GF-D8 (cell line): ENCODE data around the gene ATP6V0C.

Experiments
- DNase-seq: peaks from one replicate; lab custom pipeline; 2025; lab: John Stamatoyannopoulos, UW

ATP6V0C gene

DNA sequence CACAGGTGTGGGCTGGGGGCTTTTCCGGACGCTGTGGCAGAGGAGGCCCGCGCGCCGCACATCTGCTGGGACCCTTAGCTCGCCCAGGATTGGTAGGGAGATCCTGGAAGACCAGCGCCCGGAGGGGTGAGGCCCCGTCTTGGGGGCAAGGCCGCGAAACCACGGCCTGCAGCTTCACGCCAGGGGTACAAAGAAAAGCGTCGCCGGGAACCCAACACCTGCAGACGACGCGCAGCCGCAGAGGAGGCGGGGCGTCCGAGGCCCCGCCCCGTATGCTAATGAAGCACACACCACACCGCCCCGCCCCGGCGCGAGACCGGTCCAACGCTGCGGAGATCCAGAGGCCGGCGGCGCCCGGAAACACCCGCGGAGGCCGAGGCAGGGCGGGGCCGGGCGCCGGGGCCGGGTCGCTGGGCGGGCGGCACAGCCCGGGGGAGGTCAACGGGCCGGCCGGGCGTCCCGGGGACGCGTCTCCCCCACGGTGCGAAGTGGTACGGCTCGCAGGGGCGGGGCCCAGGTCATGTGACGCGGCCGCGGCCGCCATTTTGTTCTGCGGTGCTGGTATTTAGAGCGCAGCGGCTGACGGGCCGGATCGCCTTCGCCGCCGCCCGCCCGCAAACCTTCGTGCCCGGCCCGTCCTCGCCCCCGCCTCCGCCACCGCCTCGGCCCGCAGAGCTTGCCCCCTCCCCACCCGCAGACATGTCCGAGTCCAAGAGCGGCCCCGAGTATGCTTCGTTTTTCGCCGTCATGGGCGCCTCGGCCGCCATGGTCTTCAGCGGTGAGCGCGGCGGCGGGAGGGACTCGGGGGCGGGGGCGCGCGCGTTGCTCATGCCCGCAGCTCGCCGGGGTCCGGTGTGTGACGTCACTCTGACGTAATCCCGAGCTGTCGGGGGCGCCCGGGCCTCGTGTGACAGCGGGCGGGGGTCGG, at the start of gene ATP6V0C:
TSS of gene ATP6V0C (plus strand) at position 548 of the 928 bp plus-strand sequence. CDS start at position 700, 152 bp downstream.
- DNase-seq = peak; percentile 85

GRCh38 chr16:2464333-2464732, 49.4 kb upstream of the ATP6V0C start:
- DNase-seq = no peak

- no peak for DNase-seq
These were observed 47.9 kb upstream of the ATP6V0C start for GRCh38 chr16:2465653-2466415.

- no peak for DNase-seq
These were observed 46.9 kb upstream of the ATP6V0C start for GRCh38 chr16:2466667-2467527.

- DNase-seq = no peak
These were observed 46.1 kb upstream of the ATP6V0C start for GRCh38 chr16:2467528-2468232.

GRCh38 chr16:2468233-2468724, 45.5 kb upstream of the ATP6V0C start:
- DNase-seq = no peak

GRCh38 chr16:2468725-2469398, 44.9 kb upstream of the ATP6V0C start:
- DNase-seq = peak; percentile 84

DNA sequence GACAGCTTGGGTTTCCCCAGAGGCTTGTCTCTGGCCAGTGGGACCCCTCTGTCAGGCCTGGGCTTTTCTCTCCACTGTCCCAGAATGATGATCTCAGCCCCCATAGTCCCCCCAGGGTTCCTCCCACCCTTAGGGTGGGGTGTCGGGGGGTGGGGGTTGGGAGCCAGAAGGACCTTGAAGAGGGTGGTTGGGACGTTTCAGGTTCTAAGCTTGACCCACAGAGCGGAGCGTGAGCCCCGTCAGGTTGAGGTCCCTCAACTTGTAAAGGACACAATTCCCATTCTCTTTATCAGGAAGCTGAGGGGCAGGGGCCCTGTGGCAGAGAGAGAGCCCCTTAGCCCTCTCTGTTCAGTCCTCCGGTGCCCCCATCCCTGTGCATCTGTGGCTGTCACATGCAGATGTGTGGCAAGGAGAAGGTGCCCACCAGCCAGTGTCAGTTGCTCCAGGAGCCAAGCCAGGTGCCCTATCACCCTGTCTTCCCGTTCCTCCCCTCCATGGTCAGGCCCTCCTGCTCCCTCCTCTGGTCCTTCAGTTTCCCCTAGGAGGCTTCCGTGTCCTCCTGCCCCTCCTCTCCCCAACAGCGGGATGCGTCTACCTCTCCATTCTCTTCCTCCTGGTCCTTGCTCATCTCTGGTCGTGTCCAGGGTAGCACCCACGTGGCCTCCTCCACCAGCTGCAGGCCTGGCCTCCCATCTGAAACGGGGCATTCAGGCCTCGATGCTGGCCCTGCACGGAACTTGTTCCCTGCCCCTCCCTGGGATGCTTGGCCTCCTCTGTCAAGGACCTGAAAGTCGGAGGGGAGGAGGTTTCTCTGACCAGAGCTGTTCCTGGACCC, 44.1 kb upstream of the ATP6V0C start:
- DNase-seq = no peak

- DNase-seq = no peak
These were observed 43.5 kb upstream of the ATP6V0C start for GRCh38 chr16:2470234-2470601.

DNA sequence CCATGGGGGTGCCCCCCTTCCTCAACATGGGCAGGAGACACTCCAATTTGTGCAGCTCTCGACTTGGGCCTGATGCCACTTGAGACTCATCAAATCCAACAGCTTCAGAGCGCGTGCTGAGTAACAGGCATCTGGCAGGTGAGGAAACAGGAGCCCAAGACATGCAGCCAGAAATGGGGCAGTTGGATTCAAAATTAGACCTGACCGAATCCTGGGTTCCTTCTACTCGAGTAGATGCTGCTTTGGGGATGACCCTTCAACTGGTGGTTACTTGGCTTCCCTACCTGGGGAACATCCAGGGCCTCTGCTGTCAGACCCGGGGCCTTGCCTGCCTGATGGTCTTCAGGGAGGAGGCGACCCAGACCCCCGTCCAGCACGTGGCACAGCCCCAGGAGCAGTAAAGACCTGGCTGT, 43.1 kb upstream of the ATP6V0C start:
- no peak for DNase-seq

GRCh38 chr16:2471016-2471652, 42.6 kb upstream of the ATP6V0C start, which contains the start of gene NTN3:
TSS of gene NTN3 (plus strand) at chr16:2471297. CDS start at chr16:2471702, 405 bp downstream.
- no peak for DNase-seq

DNA sequence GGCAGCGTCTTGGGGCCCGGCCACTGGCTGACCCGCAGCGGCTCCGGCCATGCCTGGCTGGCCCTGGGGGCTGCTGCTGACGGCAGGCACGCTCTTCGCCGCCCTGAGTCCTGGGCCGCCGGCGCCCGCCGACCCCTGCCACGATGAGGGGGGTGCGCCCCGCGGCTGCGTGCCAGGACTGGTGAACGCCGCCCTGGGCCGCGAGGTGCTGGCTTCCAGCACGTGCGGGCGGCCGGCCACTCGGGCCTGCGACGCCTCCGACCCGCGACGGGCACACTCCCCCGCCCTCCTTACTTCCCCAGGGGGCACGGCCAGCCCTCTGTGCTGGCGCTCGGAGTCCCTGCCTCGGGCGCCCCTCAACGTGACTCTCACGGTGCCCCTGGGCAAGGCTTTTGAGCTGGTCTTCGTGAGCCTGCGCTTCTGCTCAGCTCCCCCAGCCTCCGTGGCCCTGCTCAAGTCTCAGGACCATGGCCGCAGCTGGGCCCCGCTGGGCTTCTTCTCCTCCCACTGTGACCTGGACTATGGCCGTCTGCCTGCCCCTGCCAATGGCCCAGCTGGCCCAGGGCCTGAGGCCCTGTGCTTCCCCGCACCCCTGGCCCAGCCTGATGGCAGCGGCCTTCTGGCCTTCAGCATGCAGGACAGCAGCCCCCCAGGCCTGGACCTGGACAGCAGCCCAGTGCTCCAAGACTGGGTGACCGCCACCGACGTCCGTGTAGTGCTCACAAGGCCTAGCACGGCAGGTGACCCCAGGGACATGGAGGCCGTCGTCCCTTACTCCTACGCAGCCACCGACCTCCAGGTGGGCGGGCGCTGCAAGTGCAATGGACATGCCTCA, 41.9 kb upstream of the ATP6V0C start:
- DNase-seq = no peak

DNA sequence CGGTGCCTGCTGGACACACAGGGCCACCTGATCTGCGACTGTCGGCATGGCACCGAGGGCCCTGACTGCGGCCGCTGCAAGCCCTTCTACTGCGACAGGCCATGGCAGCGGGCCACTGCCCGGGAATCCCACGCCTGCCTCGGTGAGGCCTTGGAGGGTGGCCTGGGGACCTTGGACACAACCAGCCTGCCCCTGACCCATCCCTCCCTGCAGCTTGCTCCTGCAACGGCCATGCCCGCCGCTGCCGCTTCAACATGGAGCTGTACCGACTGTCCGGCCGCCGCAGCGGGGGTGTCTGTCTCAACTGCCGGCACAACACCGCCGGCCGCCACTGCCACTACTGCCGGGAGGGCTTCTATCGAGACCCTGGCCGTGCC, 41.3 kb upstream of the ATP6V0C start:
- DNase-seq = no peak

GRCh38 chr16:2472885-2473445, 40.8 kb upstream of the ATP6V0C start:
- no peak for DNase-seq

DNA sequence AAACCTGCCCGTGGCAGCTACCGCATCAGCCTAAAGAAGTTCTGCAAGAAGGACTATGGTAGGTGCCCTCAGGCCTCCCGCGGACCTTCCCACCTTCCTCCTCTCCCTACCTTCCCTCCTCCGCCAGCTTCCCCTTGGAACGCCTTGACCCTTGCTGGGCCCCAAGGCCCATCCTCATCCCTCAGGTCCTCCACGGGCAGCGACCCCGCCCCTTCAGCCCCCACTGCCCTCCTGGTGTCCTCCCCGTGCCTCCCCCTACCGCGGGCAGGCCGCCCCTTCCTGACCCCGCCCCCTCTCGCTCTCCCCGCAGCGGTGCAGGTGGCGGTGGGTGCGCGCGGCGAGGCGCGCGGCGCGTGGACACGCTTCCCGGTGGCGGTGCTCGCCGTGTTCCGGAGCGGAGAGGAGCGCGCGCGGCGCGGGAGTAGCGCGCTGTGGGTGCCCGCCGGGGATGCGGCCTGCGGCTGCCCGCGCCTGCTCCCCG, 40.3 kb upstream of the ATP6V0C start:
- DNase-seq = no peak

- no peak for DNase-seq
These were observed 39.5 kb upstream of the ATP6V0C start for GRCh38 chr16:2473999-2474876.
